Hematopoietic multipotent progenitor cell treated with erythropoietin and hydrocortisone succinate and interleukin-3 and kit ligand, for 17 days (in vitro differentiated cells): ENCODE data around the gene F13A1.

Experiments used
- DNase-seq: peaks from one replicate; pipeline ENCODE4 v3.0.0-alpha.2; 2015; ENCODE audit warnings: low spot score

F13A1 gene

GRCh38 chr6:6319952-6320811, at the start of gene F13A1:
Gene F13A1, minus strand, starts transcription at chr6:6320662. Its CDS starts 1,998 bp downstream, at chr6:6318664.
- DNase-seq = no peak

GRCh38 chr6:6368684-6369052, 48.2 kb upstream of the F13A1 start:
- DNase-seq = no peak

- DNase-seq = no peak
These were observed 47.7 kb upstream of the F13A1 start for GRCh38 chr6:6368040-6368683.

- DNase-seq = no peak
These were observed 46.3 kb upstream of the F13A1 start for GRCh38 chr6:6366803-6367202.

- DNase-seq = no peak
These were observed 44.8 kb upstream of the F13A1 start for GRCh38 chr6:6365242-6365641.

- DNase-seq = no peak
These were observed 41.8 kb upstream of the F13A1 start for GRCh38 chr6:6362056-6362840.

- no peak for DNase-seq
These were observed 37.1 kb upstream of the F13A1 start for GRCh38 chr6:6357530-6357929.

- DNase-seq = no peak
These were observed 36.6 kb upstream of the F13A1 start for GRCh38 chr6:6357032-6357431.

GRCh38 chr6:6352772-6353171, 32.3 kb upstream of the F13A1 start:
- no peak for DNase-seq

GRCh38 chr6:6351511-6352025, 31.1 kb upstream of the F13A1 start:
- no peak for DNase-seq

GRCh38 chr6:6350696-6351095, 30.2 kb upstream of the F13A1 start:
- DNase-seq = no peak

GRCh38 chr6:6348256-6348655, 27.8 kb upstream of the F13A1 start:
- DNase-seq = no peak

- DNase-seq = no peak
These were observed 26.1 kb upstream of the F13A1 start for GRCh38 chr6:6346427-6347023.

- DNase-seq = no peak
These were observed 13.0 kb upstream of the F13A1 start for GRCh38 chr6:6333501-6333900.

- no peak for DNase-seq
These were observed 12.4 kb upstream of the F13A1 start for GRCh38 chr6:6332811-6333244.

- no peak for DNase-seq
These were observed 11.6 kb upstream of the F13A1 start for GRCh38 chr6:6331946-6332601.

- DNase-seq = no peak
These were observed 10.9 kb upstream of the F13A1 start for GRCh38 chr6:6331393-6331792.

GRCh38 chr6:6330407-6330806, 9.9 kb upstream of the F13A1 start:
- no peak for DNase-seq

GRCh38 chr6:6328451-6328850, 8.0 kb upstream of the F13A1 start:
- DNase-seq = no peak

- no peak for DNase-seq
These were observed 2.9 kb upstream of the F13A1 start for GRCh38 chr6:6323352-6323751.

GRCh38 chr6:6320901-6321300, 439 bp upstream of the F13A1 start:
- DNase-seq = no peak
